ENCODE measurements around the gene GNAL. TPM values are rescaled to one million over a fixed set of nuclear protein-coding genes. Genes with fewer than 3 reads are reported as not detected.

GNAL gene
- total and polyA plus RNA-seq, 7 donors, result 0.90 to 30.8 (median 5.5) TPM

GRCh38 chr18:11750171-11750570 is 61.1 kb downstream of the GNAL start:
- H3K4me3 ChIP-seq, result no peak overlapping the region
- no peak for TF ChIP-seq CTCF (IDR thresholded peaks at IDR 0.05)
- intact Hi-C loops (cut with DNase I), result no loop called here
- H3K27ac ChIP-seq, result no peak overlapping the region
- WGBS, 3 donors, result 87 to 89% (median 87%) methylated on average over 16 of the region's 16 CpGs
- DNase-seq, result no peak
- no peak for ATAC-seq
- H3K27me3 ChIP-seq (ENCODE audit: insufficient read depth in 3 of 3, low read length in 2 of 3), result peaks cover 0 to 47% (median 14%) of the 10 kb centered on the region in 3 donors
- H3K4me1 ChIP-seq, result no peaks in the 10 kb centered on the region
- no peaks in the 10 kb centered on the region for H3K9me3 ChIP-seq
- H3K36me3 ChIP-seq (ENCODE audit: insufficient read depth in 1 of 2, low read depth in 1 of 2), result no peaks in the 10 kb centered on the region

- DNase-seq, result no peak
- Histone ChIP-seq H3K27ac (no peak overlapping the region), H3K4me3 (peak overlapping the region; percentile 37), H3K4me1 (no peaks in the 10 kb centered on the region), H3K9me3 (no peaks in the 10 kb centered on the region), H3K27me3 (ENCODE audit: insufficient read depth in 3 of 3, low read length in 2 of 3) (peaks cover 0 to 47% (median 14%) of the 10 kb centered on the region in 3 donors), H3K36me3 (ENCODE audit: insufficient read depth in 1 of 2, low read depth in 1 of 2) (no peaks in the 10 kb centered on the region)
- intact Hi-C loops (cut with DNase I), result no loop called here
- no peak for TF ChIP-seq CTCF (IDR thresholded peaks at IDR 0.05)
- peak in 1 of 4 donors; percentile 32 for ATAC-seq
- 77 to 81% (median 78%) methylated on average over 32 of the region's 32 CpGs for WGBS, 3 donors
Observed at GRCh38 chr18:11750581-11751310, 61.7 kb downstream of the GNAL start.

GRCh38 chr18:11751341-11752115 is 62.5 kb downstream of the GNAL start:
- DNase-seq (no peak), ATAC-seq (peak in 2 of 4 donors; percentile 21 to 28)
- TF ChIP-seq CTCF (IDR thresholded peaks at IDR 0.05), result no peak
- Histone ChIP-seq H3K4me3 (peak overlapping the region; percentile 37), H3K27ac (no peak overlapping the region), H3K4me1 (no peaks in the 10 kb centered on the region), H3K9me3 (no peaks in the 10 kb centered on the region), H3K27me3 (ENCODE audit: insufficient read depth in 3 of 3, low read length in 2 of 3) (peaks cover 0 to 47% (median 14%) of the 10 kb centered on the region in 3 donors), H3K36me3 (ENCODE audit: insufficient read depth in 1 of 2, low read depth in 1 of 2) (no peaks in the 10 kb centered on the region)
- intact Hi-C loops (cut with DNase I), result no loop called here
- 2 to 5% (median 2%) methylated on average over 54 to 81 of the region's 81 CpGs for WGBS, 3 donors

GRCh38 chr18:11752116-11752911 is 63.2 kb downstream of the GNAL start:
- Histone ChIP-seq H3K27me3 (ENCODE audit: insufficient read depth in 3 of 3, low read length in 2 of 3) (peaks cover 0 to 47% (median 14%) of the 10 kb centered on the region in 3 donors), H3K36me3 (ENCODE audit: insufficient read depth in 1 of 2, low read depth in 1 of 2) (no peaks in the 10 kb centered on the region), H3K4me1 (no peaks in the 10 kb centered on the region), H3K9me3 (no peaks in the 10 kb centered on the region), H3K4me3 (peak overlapping the region; percentile 37), H3K27ac (no peak overlapping the region)
- no peak for TF ChIP-seq CTCF (IDR thresholded peaks at IDR 0.05)
- WGBS, 3 donors, result 1% methylated on average over 63 to 64 of the region's 64 CpGs
- ATAC-seq (peak in 2 of 4 donors; percentile 21 to 30), DNase-seq (no peak)
- intact Hi-C loops (cut with DNase I), result no loop called here

Data from psoas muscle (tissue), 8 donors.